Kidney (tissue), 14 donors: ENCODE results near the gene IER3IP1. TPM values are rescaled to one million over a fixed set of nuclear protein-coding genes. Genes with fewer than 3 reads are reported as not detected.

ENCODE experiments used
- DNase-seq, 5 donors: peaks; one replicate each; pipeline ENCODE4 v3.0.0-alpha.2; 2013 to 2020
- FAIRE-seq: peaks from 2 replicates; lab custom pipeline; 2012; peaks lifted over from hg19 to GRCh38; lab: Jason Lieb, UNC
- H3K27ac ChIP-seq, 2 donors: one replicate each; pipeline ENCODE4 v1.7.0; 2013; ENCODE audit warnings: low read depth in 2 of 2, low read length in 2 of 2, inconsistent platforms in 1 of 2
- H3K27me3 ChIP-seq: one replicate; pipeline ENCODE4 v1.7.1; 2013; ENCODE audit warnings: low read length, inconsistent platforms; ENCODE audit not compliant: control insufficient read depth, insufficient read depth
- H3K36me3 ChIP-seq, 3 donors: one replicate each; pipeline versions ENCODE4 v1.7.0 to v1.7.1; 2013; ENCODE audit warnings: low read length in 3 of 3, control low read depth in 1 of 3, inconsistent platforms in 1 of 3; ENCODE audit not compliant: insufficient read depth in 3 of 3, control insufficient read depth in 2 of 3
- H3K4me1 ChIP-seq, 3 donors: one replicate each; pipeline versions ENCODE4 v1.7.0 to v1.7.1; 2013; ENCODE audit warnings: low read length in 3 of 3, inconsistent platforms in 1 of 3, low read depth in 1 of 3; ENCODE audit not compliant: control insufficient read depth in 2 of 3, insufficient read depth in 2 of 3
- H3K4me3 ChIP-seq, 3 donors: one replicate each; pipeline versions ENCODE4 v1.7.0 to v1.8.1; 2013; ENCODE audit warnings: low read length in 3 of 3, control low read depth in 1 of 3, inconsistent platforms in 1 of 3
- H3K9ac ChIP-seq, 3 donors: one replicate each; pipeline versions ENCODE4 v1.7.0 to v1.7.1; 2013; ENCODE audit warnings: low read length in 3 of 3, control low read depth in 1 of 3, inconsistent platforms in 1 of 3
- H3K9me3 ChIP-seq, 3 donors: one replicate each; pipeline versions ENCODE4 v1.7.0 to v1.7.1; 2013; ENCODE audit warnings: low read length in 3 of 3, control low read depth in 1 of 3, inconsistent platforms in 1 of 3; ENCODE audit not compliant: control insufficient read depth in 2 of 3, insufficient read depth in 1 of 3
- intact Hi-C: fragments of 100-400 bp; cut with DNase I; formaldehyde crosslinking; loops from one replicate; pipeline ENCODE4 v1.11.1; 2022
- polyA plus RNA-seq: library from polyadenylated mRNA; stranded (reverse); fragments of 350-450 nt; fragmentation: Illumina TruSeq; extraction: RNeasy Lipid Tissue Mini Kit (QIAGEN cat#74804); gene quantifications from one replicate; pipeline ENCODE4 v1.2.3, GENCODE V29; 2014; ENCODE audit warnings: low read depth, low replicate concordance; ENCODE audit not compliant: insufficient read depth
- total RNA-seq: library from RNA; stranded (reverse); fragmentation: NEBNext Ultra II Directional; extraction: Animal tissue kit (Norgen Biotek cat#: 25700); gene quantifications from one replicate; pipeline ENCODE4 v1.2.1, GENCODE V29; 2021
- TF ChIP-seq, protein P1 (sequence below): IDR thresholded peaks from 3 replicates; pipeline ENCODE4 v1.5.1; 2012; ENCODE audit warnings: mild to moderate bottlenecking, moderate library complexity, borderline replicate concordance; ENCODE audit not compliant: insufficient read depth; ENCODE audit errors: extremely low read depth
- donor health status: control.
- donor health status: control.
- donor health status: control.
- donor health status: control.
- donor health status: control.
- donor health status: DM: yes; HTN: yes; CAD: no.
- donor health status: Normal renal cell carcinoma (clear cell type).

The IER3IP1 gene
- total and polyA plus RNA-seq, 2 donors from 2014 or later = 14.4 to 31.9 TPM

DNA sequence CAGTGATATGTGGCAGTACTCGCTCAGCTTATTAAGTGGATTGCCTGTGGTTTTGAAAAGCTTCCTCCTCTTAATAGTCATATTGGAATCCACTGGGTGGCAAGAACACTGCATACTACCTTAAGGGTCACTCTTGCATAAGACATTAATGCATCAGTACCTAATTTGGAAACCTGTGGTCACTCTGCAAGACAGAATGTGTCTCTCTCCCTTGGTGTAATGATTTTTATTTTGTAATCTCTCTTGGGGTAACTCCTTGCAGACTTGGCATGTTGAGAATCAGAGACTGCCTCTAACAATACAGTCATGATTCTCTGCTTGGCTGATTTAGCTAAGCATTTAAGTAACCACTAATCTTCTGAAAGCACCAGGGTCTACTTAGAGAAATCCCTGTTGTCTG is 33.0 kb upstream of the IER3IP1 start:
- Histone ChIP-seq H3K27me3 (peaks cover 3% of the 10 kb centered on the region), H3K9ac (no peak overlapping the region), H3K4me3 (no peak overlapping the region), H3K27ac (no peak overlapping the region), H3K36me3 (no peaks in the 10 kb centered on the region), H3K9me3 (no peaks in the 10 kb centered on the region), H3K4me1 (no peaks in the 10 kb centered on the region)
- intact Hi-C loops = loop anchor here (10.0 kb wide), 1 partner anchor 104 kb away; no protein-coding TSS in a partner anchor
- FAIRE-seq = no peak
- no peak for DNase-seq
- TF ChIP-seq, protein P1, sequence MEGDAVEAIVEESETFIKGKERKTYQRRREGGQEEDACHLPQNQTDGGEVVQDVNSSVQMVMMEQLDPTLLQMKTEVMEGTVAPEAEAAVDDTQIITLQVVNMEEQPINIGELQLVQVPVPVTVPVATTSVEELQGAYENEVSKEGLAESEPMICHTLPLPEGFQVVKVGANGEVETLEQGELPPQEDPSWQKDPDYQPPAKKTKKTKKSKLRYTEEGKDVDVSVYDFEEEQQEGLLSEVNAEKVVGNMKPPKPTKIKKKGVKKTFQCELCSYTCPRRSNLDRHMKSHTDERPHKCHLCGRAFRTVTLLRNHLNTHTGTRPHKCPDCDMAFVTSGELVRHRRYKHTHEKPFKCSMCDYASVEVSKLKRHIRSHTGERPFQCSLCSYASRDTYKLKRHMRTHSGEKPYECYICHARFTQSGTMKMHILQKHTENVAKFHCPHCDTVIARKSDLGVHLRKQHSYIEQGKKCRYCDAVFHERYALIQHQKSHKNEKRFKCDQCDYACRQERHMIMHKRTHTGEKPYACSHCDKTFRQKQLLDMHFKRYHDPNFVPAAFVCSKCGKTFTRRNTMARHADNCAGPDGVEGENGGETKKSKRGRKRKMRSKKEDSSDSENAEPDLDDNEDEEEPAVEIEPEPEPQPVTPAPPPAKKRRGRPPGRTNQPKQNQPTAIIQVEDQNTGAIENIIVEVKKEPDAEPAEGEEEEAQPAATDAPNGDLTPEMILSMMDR = no peak

DNA sequence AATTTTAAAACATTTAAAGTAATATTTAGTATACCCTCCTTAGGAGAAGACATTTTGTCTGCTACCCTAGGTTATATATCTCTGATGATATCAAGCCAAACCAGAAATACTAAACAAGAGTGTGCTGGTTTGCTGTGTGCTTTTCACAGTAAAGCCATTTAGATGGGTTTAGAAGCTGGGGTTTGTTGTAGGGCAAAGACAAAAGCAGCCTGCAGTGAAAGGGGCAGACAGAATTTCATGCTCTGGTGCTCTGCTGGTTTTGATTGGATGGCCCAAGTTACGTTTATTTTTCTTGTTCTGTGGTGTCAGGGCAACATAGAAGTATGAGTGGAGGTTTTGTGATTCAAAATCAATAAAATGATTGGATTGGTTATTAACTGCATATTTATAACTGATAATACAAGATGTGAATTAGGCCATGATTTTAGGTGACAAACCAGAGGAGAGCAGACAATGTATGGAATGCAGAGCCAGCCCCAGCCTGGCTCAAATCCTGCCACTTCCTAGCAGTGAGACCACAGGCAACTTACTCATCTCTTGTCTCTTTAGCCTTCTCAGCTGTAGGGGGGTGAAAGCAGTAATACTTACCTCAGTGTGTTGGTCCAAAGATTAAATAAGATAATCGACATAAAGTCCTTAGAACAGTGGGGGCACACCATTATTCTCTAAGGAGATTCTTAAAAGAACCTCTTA is 30.9 kb upstream of the IER3IP1 start:
- FAIRE-seq (no peak), DNase-seq (no peak)
- Histone ChIP-seq H3K27ac (no peak overlapping the region), H3K4me3 (no peak overlapping the region), H3K9ac (no peak overlapping the region), H3K9me3 (no peaks in the 10 kb centered on the region), H3K36me3 (no peaks in the 10 kb centered on the region), H3K4me1 (no peaks in the 10 kb centered on the region), H3K27me3 (peaks cover 3% of the 10 kb centered on the region)
- intact Hi-C loops = loop anchor here (10.0 kb wide), 1 partner anchor 102 kb away; no protein-coding TSS in a partner anchor
- TF ChIP-seq, protein P1 = no peak

DNA sequence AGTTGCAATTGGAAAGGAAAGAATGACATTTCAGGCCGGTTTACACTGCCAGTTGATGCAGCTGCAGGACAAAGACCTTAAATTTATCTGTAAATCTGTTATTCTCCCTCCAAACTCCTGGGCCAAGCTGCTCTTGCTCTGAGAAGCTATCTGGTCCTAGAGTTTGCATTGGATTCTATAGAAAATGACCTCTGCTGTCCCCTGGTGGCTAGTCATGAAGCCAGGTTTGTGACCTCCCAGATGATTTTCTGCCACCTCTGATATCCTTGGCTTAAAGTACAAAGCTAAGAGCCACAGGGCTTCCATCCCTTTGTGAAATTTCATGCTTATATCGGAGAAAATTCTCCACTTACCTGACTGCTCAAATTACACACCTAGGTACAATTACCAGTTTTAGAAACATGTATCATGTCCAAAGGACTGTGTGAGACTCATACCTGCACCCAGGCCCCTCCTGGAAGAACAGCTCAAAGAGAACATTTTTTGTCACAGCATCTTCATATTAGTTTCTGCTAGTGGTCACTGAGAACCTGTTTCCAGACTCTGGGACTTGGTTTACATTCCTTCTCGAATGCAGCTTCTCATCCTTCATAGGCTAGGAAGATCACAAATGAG is 28.9 kb upstream of the IER3IP1 start:
- intact Hi-C loops = loop anchor here (10.0 kb wide), 1 partner anchor 100 kb away; no protein-coding TSS in a partner anchor
- H3K36me3 ChIP-seq = no peaks in the 10 kb centered on the region
- H3K27me3 ChIP-seq = no peaks in the 10 kb centered on the region
- H3K4me3 ChIP-seq = no peak overlapping the region
- H3K4me1 ChIP-seq = no peaks in the 10 kb centered on the region
- H3K9ac ChIP-seq = no peak overlapping the region
- TF ChIP-seq, protein P1 = peak; percentile 75
- DNase-seq (peak in 3 of 5 donors; percentile 37 to 67 (median 49)), FAIRE-seq (no peak)
- no peaks in the 10 kb centered on the region for H3K9me3 ChIP-seq
- H3K27ac ChIP-seq = no peak overlapping the region
